NCI-H2081 (cell line): ENCODE data around the gene RBMS1.

Source experiments
- DNase-seq, 2 experiments: peaks; one replicate each; lab custom pipeline; 2025; lab: John Stamatoyannopoulos, UW

RBMS1 gene

GRCh38 chr2:160303527-160303926, 190.1 kb downstream of the RBMS1 start:
- no peak for DNase-seq

- DNase-seq = no peak
Measured at GRCh38 chr2:160303076-160303475, 190.5 kb downstream of the RBMS1 start.

GRCh38 chr2:160301420-160301819, 192.2 kb downstream of the RBMS1 start:
- DNase-seq = no peak

GRCh38 chr2:160300203-160300602, 193.4 kb downstream of the RBMS1 start:
- no peak for DNase-seq

- DNase-seq = no peak
Measured at GRCh38 chr2:160299540-160299939, 194.1 kb downstream of the RBMS1 start.

GRCh38 chr2:160298960-160299359, 194.6 kb downstream of the RBMS1 start:
- DNase-seq = no peak

GRCh38 chr2:160295519-160296207, 197.9 kb downstream of the RBMS1 start:
- DNase-seq = no peak

GRCh38 chr2:160294889-160295288, 198.7 kb downstream of the RBMS1 start:
- no peak for DNase-seq

- DNase-seq = no peak
Measured at GRCh38 chr2:160294339-160294803, 199.2 kb downstream of the RBMS1 start.

- no peak for DNase-seq
Measured at GRCh38 chr2:160293391-160294091, 200.1 kb downstream of the RBMS1 start.

- no peak for DNase-seq
Measured at GRCh38 chr2:160292225-160292624, 201.4 kb downstream of the RBMS1 start.

- no peak for DNase-seq
Measured at GRCh38 chr2:160291382-160291781, 202.2 kb downstream of the RBMS1 start.

- no peak for DNase-seq
Measured at GRCh38 chr2:160290598-160290997, 203.0 kb downstream of the RBMS1 start.

GRCh38 chr2:160289831-160290230, 203.8 kb downstream of the RBMS1 start:
- DNase-seq = no peak

- no peak for DNase-seq
Measured at GRCh38 chr2:160289126-160289525, 204.5 kb downstream of the RBMS1 start.

- no peak for DNase-seq
Measured at GRCh38 chr2:160288324-160288723, 205.3 kb downstream of the RBMS1 start.

GRCh38 chr2:160287476-160287875, 206.1 kb downstream of the RBMS1 start:
- no peak for DNase-seq

- no peak for DNase-seq
Measured at GRCh38 chr2:160286551-160286950, 207.1 kb downstream of the RBMS1 start.

GRCh38 chr2:160283675-160284074, 209.9 kb downstream of the RBMS1 start:
- no peak for DNase-seq

- no peak for DNase-seq
Measured at GRCh38 chr2:160282063-160282580, 211.5 kb downstream of the RBMS1 start.

GRCh38 chr2:160281213-160281612, 212.4 kb downstream of the RBMS1 start:
- no peak for DNase-seq

- no peak for DNase-seq
Measured at GRCh38 chr2:160279813-160280465, 213.7 kb downstream of the RBMS1 start.

GRCh38 chr2:160278879-160279177, 214.8 kb downstream of the RBMS1 start:
- DNase-seq = no peak
